Liver (tissue), 3 donors: ENCODE data around the gene ANKMY2.

ENCODE experiments used
- CTCF ChIP-seq: fragments of 150-350 bp; IDR thresholded peaks from 2 replicates; pipeline ENCODE4 v1.5.1; 2017; ENCODE audit warnings: improper control_type of control experiment, low read depth, low read length; ENCODE audit not compliant: missing input control
- FOXA1 ChIP-seq: IDR thresholded peaks from 2 replicates; pipeline ENCODE4 v1.6.1; 2016; ENCODE audit warnings: antibody characterized with exemption
- GABPA ChIP-seq, 2 donors: IDR thresholded peaks in 1 of 2; conservative IDR thresholded peaks in 1 of 2; 2 replicates each; pipeline ENCODE4 v1.6.1; 2016; ENCODE audit warnings: antibody characterized with exemption in 2 of 2, mild to moderate bottlenecking in 1 of 2, moderate library complexity in 1 of 2
- MAX ChIP-seq: IDR thresholded peaks from 2 replicates; pipeline ENCODE4 v1.6.1; 2016; ENCODE audit warnings: antibody characterized with exemption
- RAD21 ChIP-seq, 2 donors: IDR thresholded peaks; 2 replicates each; pipeline ENCODE4 v1.6.1; 2016; ENCODE audit warnings: antibody characterized with exemption in 2 of 2, mild to moderate bottlenecking in 2 of 2
- REST ChIP-seq: IDR thresholded peaks from 2 replicates; pipeline ENCODE4 v1.6.1; 2016; ENCODE audit warnings: antibody characterized with exemption, mild to moderate bottlenecking
- TAF1 ChIP-seq: conservative IDR thresholded peaks from 2 replicates; pipeline ENCODE4 v1.6.1; 2016; ENCODE audit warnings: antibody characterized with exemption, mild to moderate bottlenecking
- donor health status: healthy.
- donor health status: healthy.

GRCh38 chr7:16671811-16672210 is 26.3 kb upstream of the ANKMY2 start:
- no peak for TF ChIP-seq TAF1
- TF ChIP-seq FOXA1: no peak
- TF ChIP-seq CTCF: no peak
- TF ChIP-seq RAD21 (IDR thresholded peaks at IDR 0.05): no peak
- no peak for TF ChIP-seq REST
- no peak for TF ChIP-seq MAX
- no peak for TF ChIP-seq GABPA (IDR thresholded peaks at IDR 0.05 in 1 of 2, conservative IDR thresholded peaks at IDR 0.05 in 1 of 2)
